Left ventricle myocardium superior (tissue), 1 donor: ENCODE results near the gene RNF111. TPM values are rescaled to one million over a fixed set of nuclear protein-coding genes. Genes with fewer than 3 reads are reported as not detected.
"Not testable (repeated sequence)": the region's sequence is repeated elsewhere in the genome, so short reads cannot be mapped to it uniquely, and the experiment has no call there.

Source experiments
- ATAC-seq: fragments of 200-7000 bp; cut with Tn5 transposase; one replicate; pipeline ENCODE4 v1.9.1; 2020; ENCODE audit warnings: mild to moderate bottlenecking, moderate library complexity
- DNase-seq: peaks from one replicate; pipeline ENCODE4 v3.0.0-alpha.2; 2020
- intact Hi-C: fragments of 100-400 bp; cut with micrococcal nuclease; formaldehyde crosslinking; loops from one replicate; pipeline ENCODE4 v1.11.0; 2022
- total RNA-seq: library from RNA; stranded (reverse); fragmentation: NEBNext Ultra II Directional; extraction: Animal tissue kit (Norgen Biotek cat#: 25700); gene quantifications from one replicate; pipeline ENCODE4 v1.2.1, GENCODE V29; 2021
- donor health status: DM: no; HTN: yes; CAD: no; lungs with severe emphysema.

Gene RNF111
- total RNA-seq, 1 donor from 2014 or later, result 23.1 TPM

GRCh38 chr15:59116771-59117170 lies 129.3 kb downstream of the RNF111 start:
- DNase-seq, result no peak
- intact Hi-C loops, result no loop called here
- no peak for ATAC-seq

GRCh38 chr15:59119625-59120024 lies 132.2 kb downstream of the RNF111 start:
- ATAC-seq (no peak), DNase-seq (no peak)
- intact Hi-C loops, result no loop called here

GRCh38 chr15:59120937-59121336 lies 133.5 kb downstream of the RNF111 start:
- ATAC-seq (no peak), DNase-seq (no peak)
- intact Hi-C loops, result no loop called here

GRCh38 chr15:59124261-59124660 lies 136.8 kb downstream of the RNF111 start:
- no peak for DNase-seq
- intact Hi-C loops, result no loop called here
- ATAC-seq, result no peak

- ATAC-seq, intact Hi-C loops, DNase-seq: not testable (repeated sequence)
Measured at GRCh38 chr15:59125683-59126082, 138.2 kb downstream of the RNF111 start.

- DNase-seq, ATAC-seq, intact Hi-C loops: not testable (repeated sequence)
Measured at GRCh38 chr15:59127255-59127654, 139.8 kb downstream of the RNF111 start.

- intact Hi-C loops, result no loop called here
- ATAC-seq (no peak), DNase-seq (no peak)
Measured at GRCh38 chr15:59131456-59131855, 144.0 kb downstream of the RNF111 start.

GRCh38 chr15:59131969-59132562 lies 144.6 kb downstream of the RNF111 start:
- DNase-seq (no peak), ATAC-seq (no peak)
- intact Hi-C loops, result no loop called here

- DNase-seq, result no peak
- no peak for ATAC-seq
- intact Hi-C loops, result no loop called here
Measured at GRCh38 chr15:59133929-59134427, 146.5 kb downstream of the RNF111 start.

- DNase-seq (no peak), ATAC-seq (no peak)
- intact Hi-C loops, result no loop called here
Measured at GRCh38 chr15:59137566-59137965, 150.1 kb downstream of the RNF111 start.

- DNase-seq (peak; percentile 48), ATAC-seq (peak; percentile 61)
- intact Hi-C loops, result no loop called here
Measured at GRCh38 chr15:59138243-59138642, 150.8 kb downstream of the RNF111 start.

- ATAC-seq (no peak), DNase-seq (no peak)
- intact Hi-C loops, result no loop called here
Measured at GRCh38 chr15:59140422-59141226, 153.2 kb downstream of the RNF111 start.

GRCh38 chr15:59143281-59143680 lies 155.8 kb downstream of the RNF111 start:
- no peak for DNase-seq
- no peak for ATAC-seq
- intact Hi-C loops, result no loop called here

GRCh38 chr15:59144594-59144993 lies 157.1 kb downstream of the RNF111 start:
- ATAC-seq, intact Hi-C loops: not testable (repeated sequence)

More at GRCh38 chr15:59144594-59144993, 157.1 kb downstream of the RNF111 start:
- not testable (repeated sequence) for DNase-seq

Other genes starting within 250 kb of the RNF111 start
- 77.1 TPM for gene ADAM10, start 238.0 kb upstream of the RNF111 start, total RNA-seq
- gene MINDY2, start 216.4 kb upstream of the RNF111 start, total RNA-seq, result 37.2 TPM
- 43.8 TPM for gene SLTM, start 54.0 kb upstream of the RNF111 start, total RNA-seq
- gene CCNB2, start 117.5 kb downstream of the RNF111 start, total RNA-seq, result 0.42 TPM
- not detected for gene LDHAL6B, start 219.2 kb downstream of the RNF111 start, total RNA-seq